ENCODE measurements around the gene CYP11A1.
A peak's percentile ranks its signal among the peaks of the same experiment; 100 is the strongest.

Gene CYP11A1

GRCh38 chr15:74386496-74387140 lies 19.2 kb upstream of the CYP11A1 start:
- no peak overlapping the region for H3K4me3 Mint-ChIP-seq
- no peaks in the 10 kb centered on the region for H3K27me3 Mint-ChIP-seq
- no peaks in the 10 kb centered on the region for H3K36me3 Mint-ChIP-seq

GRCh38 chr15:74385733-74386132 lies 18.3 kb upstream of the CYP11A1 start:
- Mint-ChIP-seq H3K36me3 (no peaks in the 10 kb centered on the region), H3K4me3 (no peak overlapping the region), H3K4me1 (ENCODE audit: low read depth) (peaks cover 64% of the 10 kb centered on the region), H3K9me3 (ENCODE audit: low read depth) (no peaks in the 10 kb centered on the region), H3K27me3 (no peaks in the 10 kb centered on the region), H3K27ac (peak overlapping the region; percentile 97)

More at GRCh38 chr15:74386496-74387140, 19.2 kb upstream of the CYP11A1 start:
- Mint-ChIP-seq H3K4me1 (ENCODE audit: low read depth) (peaks cover 65% of the 10 kb centered on the region), H3K27ac (peak overlapping the region; percentile 10), H3K9me3 (ENCODE audit: low read depth) (no peaks in the 10 kb centered on the region)

GRCh38 chr15:74384881-74385643 lies 17.6 kb upstream of the CYP11A1 start:
- Mint-ChIP-seq H3K36me3 (no peaks in the 10 kb centered on the region), H3K4me3 (peak overlapping the region; percentile 47), H3K27ac (peak overlapping the region; percentile 97), H3K27me3 (no peaks in the 10 kb centered on the region), H3K9me3 (ENCODE audit: low read depth) (no peaks in the 10 kb centered on the region), H3K4me1 (ENCODE audit: low read depth) (peaks cover 62% of the 10 kb centered on the region)

- Mint-ChIP-seq H3K27ac (peak overlapping the region; percentile 97), H3K4me3 (peak overlapping the region; percentile 47), H3K36me3 (no peaks in the 10 kb centered on the region), H3K4me1 (ENCODE audit: low read depth) (peaks cover 61% of the 10 kb centered on the region), H3K27me3 (no peaks in the 10 kb centered on the region), H3K9me3 (ENCODE audit: low read depth) (no peaks in the 10 kb centered on the region)
Observed at GRCh38 chr15:74384566-74384880, 17.1 kb upstream of the CYP11A1 start.

GRCh38 chr15:74383695-74384565 lies 16.5 kb upstream of the CYP11A1 start:
- Mint-ChIP-seq H3K36me3 (no peaks in the 10 kb centered on the region), H3K9me3 (ENCODE audit: low read depth) (no peaks in the 10 kb centered on the region), H3K4me1 (ENCODE audit: low read depth) (peaks cover 65% of the 10 kb centered on the region), H3K4me3 (peak overlapping the region; percentile 47), H3K27ac (peak overlapping the region; percentile 97), H3K27me3 (no peaks in the 10 kb centered on the region)

- H3K36me3 Mint-ChIP-seq, result no peaks in the 10 kb centered on the region
- no peaks in the 10 kb centered on the region for H3K27me3 Mint-ChIP-seq
- H3K4me1 Mint-ChIP-seq (ENCODE audit: low read depth), result peaks cover 71% of the 10 kb centered on the region
- peak overlapping the region; percentile 47 for H3K4me3 Mint-ChIP-seq
- H3K27ac Mint-ChIP-seq, result peak overlapping the region; percentile 97
- no peaks in the 10 kb centered on the region for H3K9me3 Mint-ChIP-seq (ENCODE audit: low read depth)
Observed at GRCh38 chr15:74383286-74383685, 15.8 kb upstream of the CYP11A1 start.

GRCh38 chr15:74382004-74382816 lies 14.8 kb upstream of the CYP11A1 start:
- Mint-ChIP-seq H3K27me3 (no peaks in the 10 kb centered on the region), H3K4me1 (ENCODE audit: low read depth) (peaks cover 76% of the 10 kb centered on the region), H3K9me3 (ENCODE audit: low read depth) (no peaks in the 10 kb centered on the region), H3K27ac (peak overlapping the region; percentile 97), H3K4me3 (peak overlapping the region; percentile 30), H3K36me3 (no peaks in the 10 kb centered on the region)

GRCh38 chr15:74381481-74381880 lies 14.0 kb upstream of the CYP11A1 start:
- H3K27ac Mint-ChIP-seq, result peak overlapping the region; percentile 77
- no peaks in the 10 kb centered on the region for H3K36me3 Mint-ChIP-seq
- H3K4me1 Mint-ChIP-seq (ENCODE audit: low read depth), result peaks cover 79% of the 10 kb centered on the region
- no peaks in the 10 kb centered on the region for H3K9me3 Mint-ChIP-seq (ENCODE audit: low read depth)
- H3K27me3 Mint-ChIP-seq, result no peaks in the 10 kb centered on the region
- no peak overlapping the region for H3K4me3 Mint-ChIP-seq

GRCh38 chr15:74381190-74381453 lies 13.7 kb upstream of the CYP11A1 start:
- H3K36me3 Mint-ChIP-seq, result no peaks in the 10 kb centered on the region
- H3K9me3 Mint-ChIP-seq (ENCODE audit: low read depth), result no peaks in the 10 kb centered on the region
- H3K27ac Mint-ChIP-seq, result peak overlapping the region; percentile 77
- H3K4me1 Mint-ChIP-seq (ENCODE audit: low read depth), result peaks cover 78% of the 10 kb centered on the region
- H3K4me3 Mint-ChIP-seq, result no peak overlapping the region
- H3K27me3 Mint-ChIP-seq, result no peaks in the 10 kb centered on the region

- Mint-ChIP-seq H3K4me1 (ENCODE audit: low read depth) (peaks cover 74% of the 10 kb centered on the region), H3K27ac (peak overlapping the region; percentile 77), H3K27me3 (no peaks in the 10 kb centered on the region)
Observed at GRCh38 chr15:74380361-74381189, 13.1 kb upstream of the CYP11A1 start.

GRCh38 chr15:74378848-74379247 lies 11.4 kb upstream of the CYP11A1 start:
- Mint-ChIP-seq H3K27me3 (no peaks in the 10 kb centered on the region), H3K9me3 (ENCODE audit: low read depth) (no peaks in the 10 kb centered on the region), H3K4me1 (ENCODE audit: low read depth) (peaks cover 67% of the 10 kb centered on the region), H3K4me3 (peak overlapping the region; percentile 20), H3K27ac (peak overlapping the region; percentile 82), H3K36me3 (no peaks in the 10 kb centered on the region)

More at GRCh38 chr15:74380361-74381189, 13.1 kb upstream of the CYP11A1 start:
- Mint-ChIP-seq H3K36me3 (no peaks in the 10 kb centered on the region), H3K4me3 (no peak overlapping the region), H3K9me3 (ENCODE audit: low read depth) (no peaks in the 10 kb centered on the region)

GRCh38 chr15:74377831-74378766 lies 10.7 kb upstream of the CYP11A1 start:
- Mint-ChIP-seq H3K27ac (peak overlapping the region; percentile 64), H3K9me3 (ENCODE audit: low read depth) (no peaks in the 10 kb centered on the region), H3K36me3 (no peaks in the 10 kb centered on the region), H3K27me3 (no peaks in the 10 kb centered on the region), H3K4me3 (peak overlapping the region; percentile 20), H3K4me1 (ENCODE audit: low read depth) (peaks cover 62% of the 10 kb centered on the region)

Measured in activated naive CD8-positive, alpha-beta T cell (primary cell).